ENCODE results near the gene FOXK2. TPM values are rescaled to one million over a fixed set of nuclear protein-coding genes. Genes with fewer than 3 reads are reported as not detected.

FOXK2 gene
- total and polyA plus RNA-seq, 2 experiments from 2014 or later, result 30.2 to 37.7 TPM

- no peak for DNase-seq (ENCODE audit: low spot score)
- Histone ChIP-seq H3K4me3 (no peak overlapping the region), H3K27me3 (no peaks in the 10 kb centered on the region), H2AFZ (no peak overlapping the region), H3K36me3 (replicated peaks; ENCODE audit: insufficient read depth, low read depth) (no peaks in the 10 kb centered on the region), H3K4me2 (no peak overlapping the region), H3K4me1 (ENCODE audit: insufficient read depth) (no peaks in the 10 kb centered on the region), H3K9me2 (replicated peaks; ENCODE audit: insufficient read depth) (no peaks in the 10 kb centered on the region), H3K27ac (no peak overlapping the region), H4K20me1 (ENCODE audit: insufficient read depth, poor library complexity, severe bottlenecking) (no peaks in the 10 kb centered on the region), H3K9me3 (ENCODE audit: low read depth) (no peaks in the 10 kb centered on the region), H3K79me2 (peaks cover 35% of the 10 kb centered on the region)
- WGBS (ENCODE audit: low lambda C conversion rate, missing lambda C conversion rate), result 99% methylated on average over 24 of the region's 24 CpGs
- TF ChIP-seq CTCF (IDR thresholded peaks at IDR 0.05; ENCODE audit: poor library complexity) (no peak), EZH2phosphoT487 (IDR thresholded peaks at IDR 0.05; ENCODE audit: low read depth, severe bottlenecking, unreplicated experiment) (no peak), EZH2 (IDR thresholded peaks at IDR 0.05; ENCODE audit: borderline replicate concordance) (no peak)
These were observed 82.0 kb downstream of the FOXK2 start for GRCh38 chr17:82601447-82602000.

- Histone ChIP-seq H2AFZ (no peak overlapping the region), H3K27ac (no peak overlapping the region), H3K27me3 (no peaks in the 10 kb centered on the region), H3K79me2 (peaks cover 30% of the 10 kb centered on the region), H3K4me3 (no peak overlapping the region), H3K4me1 (ENCODE audit: insufficient read depth) (no peaks in the 10 kb centered on the region), H3K9me3 (ENCODE audit: low read depth) (no peaks in the 10 kb centered on the region), H3K9me2 (replicated peaks; ENCODE audit: insufficient read depth) (no peaks in the 10 kb centered on the region), H3K36me3 (replicated peaks; ENCODE audit: insufficient read depth, low read depth) (no peaks in the 10 kb centered on the region), H4K20me1 (ENCODE audit: insufficient read depth, poor library complexity, severe bottlenecking) (no peaks in the 10 kb centered on the region), H3K4me2 (no peak overlapping the region)
- WGBS (ENCODE audit: low lambda C conversion rate, missing lambda C conversion rate), result 91% methylated on average over 21 of the region's 21 CpGs
- no peak for DNase-seq (ENCODE audit: low spot score)
- TF ChIP-seq EZH2 (IDR thresholded peaks at IDR 0.05; ENCODE audit: borderline replicate concordance) (no peak), CTCF (IDR thresholded peaks at IDR 0.05; ENCODE audit: poor library complexity) (no peak), EZH2phosphoT487 (IDR thresholded peaks at IDR 0.05; ENCODE audit: low read depth, severe bottlenecking, unreplicated experiment) (no peak)
These were observed 83.0 kb downstream of the FOXK2 start for GRCh38 chr17:82602487-82602886.

GRCh38 chr17:82602986-82603710, 83.6 kb downstream of the FOXK2 start:
- Histone ChIP-seq H4K20me1 (ENCODE audit: insufficient read depth, poor library complexity, severe bottlenecking) (no peaks in the 10 kb centered on the region), H3K9me2 (replicated peaks; ENCODE audit: insufficient read depth) (no peaks in the 10 kb centered on the region), H2AFZ (no peak overlapping the region), H3K4me2 (no peak overlapping the region), H3K4me1 (ENCODE audit: insufficient read depth) (no peaks in the 10 kb centered on the region), H3K36me3 (replicated peaks; ENCODE audit: insufficient read depth, low read depth) (no peaks in the 10 kb centered on the region), H3K9me3 (ENCODE audit: low read depth) (no peaks in the 10 kb centered on the region), H3K27me3 (no peaks in the 10 kb centered on the region), H3K4me3 (no peak overlapping the region), H3K27ac (no peak overlapping the region), H3K79me2 (peaks cover 24% of the 10 kb centered on the region)
- WGBS (ENCODE audit: low lambda C conversion rate, missing lambda C conversion rate), result 94% methylated on average over 20 of the region's 20 CpGs
- no peak for DNase-seq (ENCODE audit: low spot score)
- TF ChIP-seq CTCF (IDR thresholded peaks at IDR 0.05; ENCODE audit: poor library complexity), result no peak
- no peak for TF ChIP-seq EZH2 (IDR thresholded peaks at IDR 0.05; ENCODE audit: borderline replicate concordance)
- no peak for TF ChIP-seq EZH2phosphoT487 (IDR thresholded peaks at IDR 0.05; ENCODE audit: low read depth, severe bottlenecking, unreplicated experiment)
